ENCODE measurements around the gene POU2F1.
A peak's percentile ranks its signal among the peaks of the same experiment; 100 is the strongest.

POU2F1 gene

GRCh38 chr1:167442854-167443565 is 222.3 kb downstream of the POU2F1 start:
- no peak for DNase-seq (ENCODE audit: low read depth)

GRCh38 chr1:167443757-167444156 is 223.1 kb downstream of the POU2F1 start:
- DNase-seq (ENCODE audit: low read depth): no peak

GRCh38 chr1:167446966-167447365 is 226.3 kb downstream of the POU2F1 start:
- no peak for DNase-seq (ENCODE audit: low read depth)

GRCh38 chr1:167447521-167448136 is 226.9 kb downstream of the POU2F1 start:
- peak; percentile 57 for DNase-seq (ENCODE audit: low read depth)

GRCh38 chr1:167450843-167451242 is 230.2 kb downstream of the POU2F1 start:
- no peak for DNase-seq (ENCODE audit: low read depth)

- no peak for DNase-seq (ENCODE audit: low read depth)
Measured at GRCh38 chr1:167452483-167452882, 231.8 kb downstream of the POU2F1 start.

GRCh38 chr1:167453123-167453522 is 232.4 kb downstream of the POU2F1 start:
- DNase-seq (ENCODE audit: low read depth): no peak

GRCh38 chr1:167454304-167454893 is 233.7 kb downstream of the POU2F1 start:
- DNase-seq (ENCODE audit: low read depth): no peak

- DNase-seq (ENCODE audit: low read depth): peak; percentile 65
Measured at GRCh38 chr1:167454894-167455785, 234.5 kb downstream of the POU2F1 start.

GRCh38 chr1:167455786-167456446 is 235.2 kb downstream of the POU2F1 start:
- DNase-seq (ENCODE audit: low read depth): no peak

GRCh38 chr1:167456524-167456923 is 235.8 kb downstream of the POU2F1 start:
- no peak for DNase-seq (ENCODE audit: low read depth)

GRCh38 chr1:167456926-167457325 is 236.2 kb downstream of the POU2F1 start:
- DNase-seq (ENCODE audit: low read depth): no peak

- DNase-seq (ENCODE audit: low read depth): no peak
Measured at GRCh38 chr1:167457936-167458584, 237.4 kb downstream of the POU2F1 start.

- no peak for DNase-seq (ENCODE audit: low read depth)
Measured at GRCh38 chr1:167460836-167461235, 240.2 kb downstream of the POU2F1 start.

- DNase-seq (ENCODE audit: low read depth): no peak
Measured at GRCh38 chr1:167462341-167462740, 241.7 kb downstream of the POU2F1 start.

- DNase-seq (ENCODE audit: low read depth): no peak
Measured at GRCh38 chr1:167463080-167463479, 242.4 kb downstream of the POU2F1 start.

GRCh38 chr1:167463875-167464575 is 243.3 kb downstream of the POU2F1 start:
- no peak for DNase-seq (ENCODE audit: low read depth)

GRCh38 chr1:167465018-167465417 is 244.3 kb downstream of the POU2F1 start:
- DNase-seq (ENCODE audit: low read depth): no peak

- no peak for DNase-seq (ENCODE audit: low read depth)
Measured at GRCh38 chr1:167465743-167466142, 245.1 kb downstream of the POU2F1 start.

GRCh38 chr1:167467126-167467710 is 246.5 kb downstream of the POU2F1 start:
- DNase-seq (ENCODE audit: low read depth): no peak

Data from activated T-cell treated with anti-CD3 and anti-CD28 coated beads for 24 hours (primary cell).